Uterus (tissue), 2 donors: ENCODE data around the gene TMEM263.

Source experiments
- CTCF ChIP-seq, 4 experiments: fragments of 200-600 bp in 2 of 4; fragments of 450-650 bp in 2 of 4; sonication (generic) in 2 of 4; IDR thresholded peaks; one replicate each; pipeline ENCODE4 v1.5.1; 2016 to 2019; ENCODE audit warnings: antibody characterized with exemption in 4 of 4, mild to moderate bottlenecking in 2 of 4, moderate library complexity in 1 of 4
- POLR2A ChIP-seq, 2 donors: fragments of 450-650 bp; IDR thresholded peaks; one replicate each; pipeline ENCODE4 v1.6.1; 2016; ENCODE audit warnings: antibody characterized with exemption in 2 of 2, mild to moderate bottlenecking in 1 of 2, moderate library complexity in 1 of 2

- TF ChIP-seq CTCF (IDR thresholded peaks at IDR 0.05) = no peak
- TF ChIP-seq POLR2A (IDR thresholded peaks at IDR 0.05) = no peak
These were observed 42.3 kb upstream of the TMEM263 start for GRCh38 chr12:106913456-106913855.
